WTC11 (cell line): ENCODE data around the gene ARL4C.

Experiments
- CBFB ChIP-seq: sonication (generic); formaldehyde crosslinking; IDR thresholded peaks from 2 replicates; pipeline ENCODE4 v1.8.1; 2022; ENCODE audit warnings: mild to moderate bottlenecking, low read depth, missing genetic modification reagents
- ESRRA ChIP-seq: sonication (generic); formaldehyde crosslinking; IDR thresholded peaks from 2 replicates; pipeline ENCODE4 v1.8.1; 2022; ENCODE audit warnings: mild to moderate bottlenecking, missing genetic modification reagents, borderline replicate concordance
- FOXP1 ChIP-seq: sonication (generic); formaldehyde crosslinking; IDR thresholded peaks from 2 replicates; pipeline ENCODE4 v1.8.0; 2022; ENCODE audit warnings: missing genetic modification reagents, mild to moderate bottlenecking, moderate library complexity, borderline replicate concordance
- USF2 ChIP-seq: sonication (generic); formaldehyde crosslinking; IDR thresholded peaks from 2 replicates; pipeline ENCODE4 v1.8.1; 2023; ENCODE audit warnings: mild to moderate bottlenecking, missing genetic modification reagents, moderate library complexity
- TF ChIP-seq, protein P1 (sequence below): fragments of 200-600 bp; IDR thresholded peaks from 2 replicates; pipeline ENCODE4 v1.8.0; 2022; ENCODE audit warnings: antibody characterized with exemption
- TF ChIP-seq, protein P2 (sequence below): fragments of 250-450 bp; sonication (Bioruptor Pico); IDR thresholded peaks from 2 replicates; pipeline ENCODE4 v1.8.0; 2021; ENCODE audit warnings: mild to moderate bottlenecking

- TF ChIP-seq, protein P1, sequence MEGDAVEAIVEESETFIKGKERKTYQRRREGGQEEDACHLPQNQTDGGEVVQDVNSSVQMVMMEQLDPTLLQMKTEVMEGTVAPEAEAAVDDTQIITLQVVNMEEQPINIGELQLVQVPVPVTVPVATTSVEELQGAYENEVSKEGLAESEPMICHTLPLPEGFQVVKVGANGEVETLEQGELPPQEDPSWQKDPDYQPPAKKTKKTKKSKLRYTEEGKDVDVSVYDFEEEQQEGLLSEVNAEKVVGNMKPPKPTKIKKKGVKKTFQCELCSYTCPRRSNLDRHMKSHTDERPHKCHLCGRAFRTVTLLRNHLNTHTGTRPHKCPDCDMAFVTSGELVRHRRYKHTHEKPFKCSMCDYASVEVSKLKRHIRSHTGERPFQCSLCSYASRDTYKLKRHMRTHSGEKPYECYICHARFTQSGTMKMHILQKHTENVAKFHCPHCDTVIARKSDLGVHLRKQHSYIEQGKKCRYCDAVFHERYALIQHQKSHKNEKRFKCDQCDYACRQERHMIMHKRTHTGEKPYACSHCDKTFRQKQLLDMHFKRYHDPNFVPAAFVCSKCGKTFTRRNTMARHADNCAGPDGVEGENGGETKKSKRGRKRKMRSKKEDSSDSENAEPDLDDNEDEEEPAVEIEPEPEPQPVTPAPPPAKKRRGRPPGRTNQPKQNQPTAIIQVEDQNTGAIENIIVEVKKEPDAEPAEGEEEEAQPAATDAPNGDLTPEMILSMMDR, result no peak
- TF ChIP-seq FOXP1 (CRISPR knock-in tag), result no peak
- no peak for TF ChIP-seq USF2 (CRISPR knock-in tag)
- no peak for TF ChIP-seq ESRRA (CRISPR knock-in tag)
- TF ChIP-seq, protein P2, sequence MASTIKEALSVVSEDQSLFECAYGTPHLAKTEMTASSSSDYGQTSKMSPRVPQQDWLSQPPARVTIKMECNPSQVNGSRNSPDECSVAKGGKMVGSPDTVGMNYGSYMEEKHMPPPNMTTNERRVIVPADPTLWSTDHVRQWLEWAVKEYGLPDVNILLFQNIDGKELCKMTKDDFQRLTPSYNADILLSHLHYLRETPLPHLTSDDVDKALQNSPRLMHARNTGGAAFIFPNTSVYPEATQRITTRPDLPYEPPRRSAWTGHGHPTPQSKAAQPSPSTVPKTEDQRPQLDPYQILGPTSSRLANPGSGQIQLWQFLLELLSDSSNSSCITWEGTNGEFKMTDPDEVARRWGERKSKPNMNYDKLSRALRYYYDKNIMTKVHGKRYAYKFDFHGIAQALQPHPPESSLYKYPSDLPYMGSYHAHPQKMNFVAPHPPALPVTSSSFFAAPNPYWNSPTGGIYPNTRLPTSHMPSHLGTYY (CRISPR knock-in tag), result no peak
- TF ChIP-seq CBFB (CRISPR knock-in tag), result no peak
Measured at GRCh38 chr2:234492717-234493485, 4.0 kb downstream of the ARL4C start.
